Nephron (organoid): Measurements from ENCODE around the gene NKPD1.

Source experiments
- H3K27ac Mint-ChIP-seq, 3 experiments: 2 replicates each; pipeline ENCODE4 v1.8.0; 2020; ENCODE audit warnings: mixed read lengths in 3 of 3, mild to moderate bottlenecking in 2 of 3, moderate library complexity in 1 of 3
- H3K27me3 Mint-ChIP-seq: 2 replicates; pipeline ENCODE4 v1.8.0; 2021; ENCODE audit warnings: low read depth, mild to moderate bottlenecking, moderate library complexity, mixed read lengths
- H3K36me3 Mint-ChIP-seq: 2 replicates; pipeline ENCODE4 v1.8.0; 2020; ENCODE audit warnings: low read depth, mixed read lengths
- H3K4me1 Mint-ChIP-seq: 2 replicates; pipeline ENCODE4 v1.8.0; 2020; ENCODE audit warnings: mixed read lengths
- H3K4me3 Mint-ChIP-seq, 3 experiments: 2 replicates each; pipeline ENCODE4 v1.8.0; 2020; ENCODE audit warnings: mild to moderate bottlenecking in 3 of 3, mixed read lengths in 3 of 3, moderate library complexity in 2 of 3
- H3K9me3 Mint-ChIP-seq: 2 replicates; pipeline ENCODE4 v1.8.0; 2020; ENCODE audit warnings: mixed read lengths
- CTCF ChIP-seq, 3 experiments: fragments of 200-600 bp; sonication (generic); IDR thresholded peaks; one replicate each; pipeline ENCODE4 v1.5.0; 2021; ENCODE audit warnings: antibody characterized with exemption in 3 of 3; ENCODE audit not compliant: unreplicated experiment in 3 of 3

NKPD1 gene

GRCh38 chr19:45112111-45112827 lies 48.5 kb downstream of the NKPD1 start:
- H3K27ac Mint-ChIP-seq = no peak overlapping the region
- no peaks in the 10 kb centered on the region for H3K27me3 Mint-ChIP-seq
- no peaks in the 10 kb centered on the region for H3K9me3 Mint-ChIP-seq
- no peaks in the 10 kb centered on the region for H3K36me3 Mint-ChIP-seq
- no peak for TF ChIP-seq CTCF (IDR thresholded peaks at IDR 0.05; ENCODE audit: unreplicated experiment in 3 of 3)
- H3K4me1 Mint-ChIP-seq = peaks cover 37% of the 10 kb centered on the region
- no peak overlapping the region for H3K4me3 Mint-ChIP-seq
